Parathyroid adenoma (tissue), 2 donors: ENCODE measurements around the gene ST6GALNAC5.

Source experiments
- H2AFZ ChIP-seq: fragments of 300-600 bp; sonication (generic); one replicate; pipeline ENCODE4 v1.7.0; 2017; ENCODE audit warnings: antibody characterized with exemption, mild to moderate bottlenecking
- H3K27ac ChIP-seq: fragments of 300-600 bp; sonication (generic); one replicate; pipeline ENCODE4 v1.7.0; 2017
- H3K27me3 ChIP-seq: fragments of 300-600 bp; sonication (generic); one replicate; pipeline ENCODE4 v1.7.0; 2017; ENCODE audit warnings: low read length; ENCODE audit not compliant: control insufficient read depth, insufficient read depth
- H3K36me3 ChIP-seq: fragments of 300-600 bp; sonication (generic); one replicate; pipeline ENCODE4 v1.7.0; 2017; ENCODE audit warnings: low read length; ENCODE audit not compliant: control insufficient read depth, insufficient read depth
- H3K4me1 ChIP-seq: fragments of 300-600 bp; sonication (generic); one replicate; pipeline ENCODE4 v1.7.0; 2017; ENCODE audit warnings: control low read depth
- H3K4me2 ChIP-seq: fragments of 300-600 bp; sonication (generic); one replicate; pipeline ENCODE4 v1.7.0; 2017; ENCODE audit warnings: low read length
- H3K4me3 ChIP-seq: fragments of 300-600 bp; sonication (generic); one replicate; pipeline ENCODE4 v1.7.0; 2017; ENCODE audit warnings: low read depth, low read length
- H3K79me2 ChIP-seq: fragments of 300-600 bp; sonication (generic); one replicate; pipeline ENCODE4 v1.7.0; 2017; ENCODE audit warnings: control low read depth
- H3K9ac ChIP-seq: fragments of 300-600 bp; sonication (generic); one replicate; pipeline ENCODE4 v1.7.0; 2017; ENCODE audit warnings: mild to moderate bottlenecking
- H3K9me3 ChIP-seq: fragments of 300-600 bp; sonication (generic); one replicate; pipeline ENCODE4 v1.7.0; 2017; ENCODE audit warnings: low read length; ENCODE audit not compliant: control insufficient read depth
- CTCF ChIP-seq: fragments of 300-600 bp; sonication (generic); IDR thresholded peaks from one replicate; pipeline ENCODE4 v1.7.0; 2017; ENCODE audit warnings: antibody characterized with exemption, mild to moderate bottlenecking
- donor health status: primary hyperparathyroidism.

The ST6GALNAC5 gene

GRCh38 chr1:77089756-77090155 lies 222.5 kb downstream of the ST6GALNAC5 start:
- Histone ChIP-seq H3K9ac (no peak overlapping the region), H3K27me3 (no peaks in the 10 kb centered on the region)
- TF ChIP-seq CTCF: no peak

GRCh38 chr1:77095236-77095635 lies 228.0 kb downstream of the ST6GALNAC5 start:
- no peak overlapping the region for H2AFZ ChIP-seq
- H3K9ac ChIP-seq: no peak overlapping the region
- H3K27me3 ChIP-seq: no peaks in the 10 kb centered on the region
- H3K4me1 ChIP-seq: no peaks in the 10 kb centered on the region
- H3K79me2 ChIP-seq: no peaks in the 10 kb centered on the region
- no peaks in the 10 kb centered on the region for H3K36me3 ChIP-seq
- no peak overlapping the region for H3K27ac ChIP-seq
- TF ChIP-seq CTCF: no peak
- H3K4me2 ChIP-seq: no peak overlapping the region
- no peak overlapping the region for H3K4me3 ChIP-seq
- H3K9me3 ChIP-seq: no peaks in the 10 kb centered on the region

More at GRCh38 chr1:77089756-77090155, 222.5 kb downstream of the ST6GALNAC5 start:
- Histone ChIP-seq H3K36me3 (no peaks in the 10 kb centered on the region), H3K4me1 (no peaks in the 10 kb centered on the region), H3K9me3 (no peaks in the 10 kb centered on the region), H3K4me2 (no peak overlapping the region), H3K4me3 (no peak overlapping the region), H3K79me2 (no peaks in the 10 kb centered on the region), H3K27ac (no peak overlapping the region), H2AFZ (no peak overlapping the region)

GRCh38 chr1:77096496-77097255 lies 229.4 kb downstream of the ST6GALNAC5 start:
- H3K27ac ChIP-seq: no peak overlapping the region
- H3K9ac ChIP-seq: no peak overlapping the region
- no peak overlapping the region for H3K4me2 ChIP-seq
- no peaks in the 10 kb centered on the region for H3K4me1 ChIP-seq
- H3K4me3 ChIP-seq: no peak overlapping the region
- H3K79me2 ChIP-seq: no peaks in the 10 kb centered on the region
- H3K9me3 ChIP-seq: no peaks in the 10 kb centered on the region
- no peaks in the 10 kb centered on the region for H3K36me3 ChIP-seq
- H2AFZ ChIP-seq: no peak overlapping the region
- no peak for TF ChIP-seq CTCF
- no peaks in the 10 kb centered on the region for H3K27me3 ChIP-seq

- H3K9ac ChIP-seq: no peak overlapping the region
- no peaks in the 10 kb centered on the region for H3K36me3 ChIP-seq
- no peaks in the 10 kb centered on the region for H3K27me3 ChIP-seq
- H3K4me2 ChIP-seq: no peak overlapping the region
- H3K4me3 ChIP-seq: no peak overlapping the region
- no peaks in the 10 kb centered on the region for H3K4me1 ChIP-seq
- no peaks in the 10 kb centered on the region for H3K79me2 ChIP-seq
- H2AFZ ChIP-seq: no peak overlapping the region
- TF ChIP-seq CTCF: no peak
- no peaks in the 10 kb centered on the region for H3K9me3 ChIP-seq
- H3K27ac ChIP-seq: no peak overlapping the region
These were observed 233.6 kb downstream of the ST6GALNAC5 start for GRCh38 chr1:77100875-77101274.

- TF ChIP-seq CTCF: no peak
- Histone ChIP-seq H3K9me3 (no peaks in the 10 kb centered on the region), H3K4me3 (no peak overlapping the region), H3K4me1 (no peaks in the 10 kb centered on the region), H3K27me3 (no peaks in the 10 kb centered on the region), H3K36me3 (no peaks in the 10 kb centered on the region), H3K9ac (no peak overlapping the region), H3K27ac (no peak overlapping the region), H2AFZ (no peak overlapping the region), H3K4me2 (no peak overlapping the region), H3K79me2 (no peaks in the 10 kb centered on the region)
These were observed 236.2 kb downstream of the ST6GALNAC5 start for GRCh38 chr1:77103486-77103885.
